Measurements from ENCODE around the gene PRKD1.
"Not testable (repeated sequence)": the region's sequence is repeated elsewhere in the genome, so short reads cannot be mapped to it uniquely, and the experiment has no call there.

Gene PRKD1

DNA sequence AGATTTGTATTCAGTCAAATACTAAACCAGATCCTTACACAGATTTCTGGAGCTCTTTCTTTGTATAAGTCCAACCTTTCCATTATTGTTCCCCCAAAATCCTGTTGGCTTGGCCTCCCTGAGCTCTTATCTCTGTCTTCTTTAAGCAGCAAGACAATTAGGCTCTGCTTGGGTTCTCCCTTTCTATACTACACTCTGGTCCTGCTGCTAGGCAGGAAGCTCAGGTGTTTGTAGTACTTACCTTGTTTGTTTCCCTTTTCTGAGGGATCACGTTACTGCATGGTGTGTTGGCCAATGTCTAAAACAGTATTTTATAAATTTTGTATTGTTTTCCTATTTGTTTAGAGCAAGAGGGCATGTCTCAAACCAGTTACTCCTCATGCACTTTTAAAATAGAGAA, 192.9 kb downstream of the PRKD1 start:
- no peak for FAIRE-seq

DNA sequence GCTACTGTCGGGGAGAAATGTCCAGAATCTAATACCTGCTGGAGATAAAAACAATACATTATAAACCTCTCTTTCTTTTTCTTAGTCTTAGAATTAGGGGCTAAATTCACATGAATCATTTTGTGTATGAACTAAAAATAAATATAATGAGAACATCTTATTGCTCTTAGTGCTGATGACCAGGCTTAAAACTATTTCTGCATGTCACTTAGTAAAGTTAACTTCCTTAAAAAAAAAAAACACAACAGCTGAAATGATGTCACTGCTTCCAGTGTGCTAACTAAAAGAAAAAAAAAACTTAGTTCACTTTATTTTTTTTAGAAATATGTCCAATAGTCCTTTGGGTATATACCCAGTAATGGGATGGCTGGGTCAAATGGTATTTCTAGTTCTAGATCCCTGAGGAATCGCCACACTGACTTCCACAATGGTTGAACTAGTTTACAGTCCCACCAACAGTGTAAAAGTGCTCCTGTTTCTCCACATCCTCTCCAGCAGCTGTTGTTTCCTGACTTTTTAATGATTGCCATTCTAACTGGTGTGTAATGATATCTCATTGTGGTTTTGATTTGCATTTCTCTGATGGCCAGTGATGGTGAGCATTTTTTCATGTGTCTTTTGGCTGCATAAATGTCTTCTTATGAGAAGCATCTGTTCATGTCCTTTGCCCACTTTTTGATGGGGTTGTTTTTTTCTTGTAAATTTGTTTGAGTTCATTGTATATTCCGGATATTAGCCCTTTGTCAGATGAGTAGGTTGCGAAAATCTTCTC, 200.9 kb downstream of the PRKD1 start:
- not testable (repeated sequence) for FAIRE-seq

GRCh38 chr14:29724991-29725390, 202.7 kb downstream of the PRKD1 start:
- FAIRE-seq: no peak

- no peak for FAIRE-seq
Measured at GRCh38 chr14:29722831-29723230, 204.8 kb downstream of the PRKD1 start.

DNA sequence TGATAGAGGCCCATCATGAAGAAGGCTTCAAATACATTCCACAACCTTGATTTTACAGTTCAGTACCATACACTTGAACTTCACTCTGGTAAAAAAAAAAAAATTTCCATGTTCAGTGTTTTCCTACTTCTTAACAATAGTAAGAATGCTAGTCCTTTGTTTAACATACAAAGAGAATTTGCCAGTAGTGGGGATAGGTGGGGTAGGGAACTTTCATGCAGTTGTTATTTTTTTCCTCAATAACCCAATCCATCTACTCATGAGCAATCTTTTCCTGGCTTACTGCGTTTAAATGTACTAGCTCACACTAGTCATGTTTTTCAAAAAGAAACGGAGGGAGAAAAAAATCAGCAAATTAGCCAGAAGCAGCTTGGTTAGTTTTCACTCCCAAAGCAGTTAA, 206.1 kb downstream of the PRKD1 start:
- no peak for FAIRE-seq

GRCh38 chr14:29717901-29718300, 209.7 kb downstream of the PRKD1 start:
- no peak for FAIRE-seq

- no peak for FAIRE-seq
Measured at GRCh38 chr14:29716150-29716549, 211.5 kb downstream of the PRKD1 start.

GRCh38 chr14:29712601-29713000, 215.0 kb downstream of the PRKD1 start:
- no peak for FAIRE-seq

DNA sequence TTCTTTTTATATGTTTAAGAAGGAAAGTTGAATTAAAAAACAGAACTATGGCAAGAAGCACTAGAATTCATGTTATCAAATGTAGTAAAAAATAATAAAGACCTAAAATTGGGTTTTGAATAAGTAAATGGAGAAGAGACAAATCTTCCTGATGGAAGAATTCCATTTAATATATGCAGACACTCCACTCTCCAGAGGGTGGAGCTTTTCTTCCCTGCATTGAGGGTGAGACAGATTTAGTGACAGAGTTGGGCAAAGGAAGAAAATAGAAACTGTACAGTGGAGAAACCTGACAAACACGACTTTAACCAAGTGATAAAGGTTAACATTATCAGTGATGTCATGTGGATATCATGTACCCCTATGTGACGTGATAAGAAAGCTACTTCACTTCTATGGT, 217.6 kb downstream of the PRKD1 start:
- no peak for FAIRE-seq

GRCh38 chr14:29709490-29709889, 218.2 kb downstream of the PRKD1 start:
- no peak for FAIRE-seq

- no peak for FAIRE-seq
Measured at GRCh38 chr14:29706700-29707099, 220.9 kb downstream of the PRKD1 start.

DNA sequence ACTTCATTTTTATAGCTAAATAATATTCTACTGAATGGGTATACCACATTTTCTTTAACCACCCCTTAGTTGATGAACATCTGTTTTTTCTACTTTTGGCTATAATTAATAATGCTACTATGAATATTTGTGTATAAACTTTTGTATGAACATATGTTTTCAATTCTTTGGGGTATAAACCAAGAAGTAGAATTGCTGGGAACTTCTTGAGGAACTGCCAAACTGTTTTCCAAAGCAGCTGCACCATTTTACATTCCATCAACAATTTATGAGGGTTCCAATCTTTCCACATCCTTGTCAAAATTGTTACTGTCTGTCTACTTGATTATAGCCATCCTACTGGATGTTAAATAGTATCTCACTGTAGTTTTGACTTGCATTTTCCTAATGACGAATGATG, 221.8 kb downstream of the PRKD1 start:
- FAIRE-seq: no peak

- not testable (repeated sequence) for FAIRE-seq
Measured at GRCh38 chr14:29689597-29689996, 238.1 kb downstream of the PRKD1 start.

DNA sequence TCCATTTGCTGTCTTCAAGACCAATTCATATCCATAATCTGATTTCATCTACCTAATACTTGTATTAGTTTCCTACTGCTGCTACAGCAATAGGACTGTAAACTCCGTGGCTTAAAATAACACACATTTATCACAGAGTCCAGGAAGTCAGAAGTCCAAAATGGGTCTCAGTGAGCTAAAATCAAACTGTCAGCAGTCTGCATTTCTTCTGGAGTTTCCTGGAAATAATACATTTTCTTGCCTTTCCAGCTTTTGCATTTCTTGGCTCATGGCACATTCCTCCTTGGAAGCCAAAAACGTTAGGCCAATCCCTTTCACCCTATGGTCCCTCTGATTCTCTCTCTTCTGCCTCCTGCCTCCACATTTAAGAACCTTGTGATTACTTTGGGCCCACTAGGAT, 239.8 kb downstream of the PRKD1 start:
- FAIRE-seq: no peak

- no peak for FAIRE-seq
Measured at GRCh38 chr14:29687071-29687765, 240.4 kb downstream of the PRKD1 start.

GRCh38 chr14:29684926-29685325, 242.7 kb downstream of the PRKD1 start:
- no peak for FAIRE-seq

DNA sequence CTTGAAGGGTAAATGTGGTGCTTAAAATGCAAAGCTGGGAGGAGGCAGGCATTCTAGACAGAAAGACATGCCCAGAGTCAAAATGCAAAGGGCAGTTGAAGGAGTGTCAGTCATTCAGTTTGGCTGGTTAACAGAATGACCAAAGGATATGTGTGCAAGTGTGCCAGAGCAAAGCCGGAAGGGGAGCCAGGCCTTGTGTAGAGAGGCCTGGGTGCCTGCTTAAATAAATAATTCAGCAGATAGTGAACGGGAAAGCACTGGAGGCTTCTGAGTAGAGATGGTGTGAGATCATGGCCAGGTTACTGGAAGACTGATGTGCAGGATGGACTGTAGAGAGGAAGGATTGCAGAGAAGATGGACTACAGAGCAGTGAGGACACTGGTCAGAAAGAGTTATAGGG, 244.9 kb downstream of the PRKD1 start:
- no peak for FAIRE-seq

- FAIRE-seq: no peak
Measured at GRCh38 chr14:29681316-29681715, 246.3 kb downstream of the PRKD1 start.

GRCh38 chr14:29674566-29675285, 252.9 kb downstream of the PRKD1 start:
- FAIRE-seq: no peak

- no peak for FAIRE-seq
Measured at GRCh38 chr14:29672831-29673230, 254.8 kb downstream of the PRKD1 start.

GRCh38 chr14:29671034-29671433, 256.6 kb downstream of the PRKD1 start:
- no peak for FAIRE-seq

DNA sequence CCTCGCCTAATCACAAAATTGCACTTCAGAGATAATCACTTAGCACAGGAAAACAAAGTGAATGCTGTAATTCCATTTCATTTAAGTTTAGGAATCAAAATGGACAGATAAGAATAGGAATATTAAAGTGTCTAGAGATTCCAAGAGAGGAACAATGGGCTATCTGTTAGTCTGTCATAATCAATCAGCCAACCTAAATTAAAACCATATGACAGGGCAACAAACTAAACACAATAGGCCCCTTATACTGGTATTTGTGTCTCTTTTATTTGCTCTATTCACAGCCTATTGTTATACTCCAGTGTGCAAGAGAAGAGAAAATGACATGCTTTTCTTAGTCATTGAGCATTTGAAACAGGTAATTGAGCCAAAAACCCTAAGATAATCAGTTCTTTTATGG, 259.4 kb downstream of the PRKD1 start:
- no peak for FAIRE-seq

DNA sequence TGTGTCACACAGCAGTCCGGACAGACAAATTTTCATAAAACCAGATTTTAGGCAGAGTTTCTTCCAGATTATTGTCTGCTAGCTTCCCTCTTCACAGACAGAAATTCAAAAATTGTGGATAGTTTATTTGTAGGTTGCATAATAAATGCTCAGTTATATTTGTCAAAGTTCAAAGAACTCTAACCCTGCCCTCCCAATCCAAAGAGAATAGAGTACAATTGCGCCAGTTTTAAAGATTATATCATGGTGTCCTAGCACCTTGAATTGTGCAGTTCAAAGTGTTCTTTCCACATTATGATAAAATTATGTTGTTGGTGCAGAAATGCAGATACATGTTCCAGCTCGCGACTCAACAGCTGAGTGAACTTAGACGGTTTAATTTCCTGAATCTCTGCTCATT, 263.1 kb downstream of the PRKD1 start:
- no peak for FAIRE-seq

DNA sequence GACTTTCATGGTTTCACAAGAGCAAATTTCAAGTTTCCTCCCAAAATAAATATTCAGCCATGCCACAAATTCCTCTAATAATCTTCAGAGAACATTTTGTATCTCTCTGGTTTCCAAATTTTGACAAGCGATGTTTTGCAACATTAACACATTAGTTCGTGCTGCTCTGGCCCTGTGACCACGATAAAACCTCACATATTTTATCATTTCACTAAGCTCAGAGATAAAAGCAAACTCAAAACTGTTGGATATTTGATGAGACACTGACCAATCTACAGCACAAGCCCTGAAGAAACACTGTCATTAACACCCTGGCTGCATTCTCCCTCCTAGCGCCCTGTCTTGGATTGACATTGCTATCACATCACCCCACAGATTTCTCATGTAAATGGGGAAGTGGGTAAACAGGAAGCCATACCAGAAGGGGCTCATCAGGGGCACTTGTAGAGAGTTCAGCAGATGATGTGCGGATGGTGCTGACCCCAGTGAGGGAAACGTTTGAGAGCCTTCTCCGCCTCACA, 264.3 kb downstream of the PRKD1 start:
- no peak for FAIRE-seq

Measured in A204.1 (cell line).